Astrocyte (in vitro differentiated cells and primary cell): ENCODE results near the gene DUSP28. TPM values are rescaled to one million over a fixed set of nuclear protein-coding genes. Genes with fewer than 3 reads are reported as not detected.
"Not testable (repeated sequence)": the region's sequence is repeated elsewhere in the genome, so short reads cannot be mapped to it uniquely, and the experiment has no call there.

ENCODE experiments used
- DNase-seq: peaks from one replicate; pipeline ENCODE4 v3.0.0-alpha.2; 2010; ENCODE audit warnings: low read depth
- FAIRE-seq: peaks from 2 replicates; lab custom pipeline; 2011; peaks lifted over from hg19 to GRCh38; lab: Jason Lieb, UNC
- H2AFZ ChIP-seq: 2 replicates; pipeline ENCODE4 v1.6.0; 2012; ENCODE audit warnings: low read depth, low read length, inconsistent platforms
- H3K27ac ChIP-seq: 2 replicates; pipeline ENCODE4 v1.5.1; 2011; ENCODE audit warnings: low read depth, low read length, inconsistent platforms
- H3K27me3 ChIP-seq: 2 replicates; pipeline ENCODE4 v1.6.0; 2011; ENCODE audit warnings: low read length, inconsistent platforms; ENCODE audit not compliant: insufficient read depth
- H3K36me3 ChIP-seq: 2 replicates; pipeline ENCODE4 v1.5.1; 2011; ENCODE audit warnings: low read length, inconsistent platforms; ENCODE audit not compliant: insufficient read depth
- H3K4me1 ChIP-seq: 2 replicates; pipeline ENCODE4 v1.5.1; 2011; ENCODE audit warnings: low read length, inconsistent platforms; ENCODE audit not compliant: insufficient read depth
- H3K4me2 ChIP-seq: 2 replicates; pipeline ENCODE4 v1.6.0; 2012; ENCODE audit warnings: low read length, inconsistent platforms
- H3K4me3 ChIP-seq: 2 replicates; pipeline ENCODE4 v1.5.1; 2011; ENCODE audit warnings: low read depth, mild to moderate bottlenecking, low read length, inconsistent platforms; ENCODE audit not compliant: insufficient read depth
- H3K79me2 ChIP-seq: 2 replicates; pipeline ENCODE4 v1.6.0; 2012; ENCODE audit warnings: mild to moderate bottlenecking, low read length, inconsistent platforms; ENCODE audit not compliant: insufficient read depth
- H3K9ac ChIP-seq: 2 replicates; pipeline ENCODE4 v1.6.0; 2012; ENCODE audit warnings: mild to moderate bottlenecking, low read length, inconsistent platforms
- H3K9me3 ChIP-seq: 2 replicates; pipeline ENCODE4 v1.5.1; 2012; ENCODE audit warnings: low read depth, mild to moderate bottlenecking, low read length, inconsistent platforms; ENCODE audit not compliant: insufficient read depth
- H4K20me1 ChIP-seq: 2 replicates; pipeline ENCODE4 v1.6.0; 2012; ENCODE audit warnings: low read length, inconsistent platforms; ENCODE audit not compliant: insufficient read depth
- H3K27ac Mint-ChIP-seq: one replicate; pipeline ENCODE4 v1.8.0; 2021; ENCODE audit warnings: mild to moderate bottlenecking, mixed read lengths; ENCODE audit not compliant: unreplicated experiment
- H3K27me3 Mint-ChIP-seq: one replicate; pipeline ENCODE4 v1.8.0; 2021; ENCODE audit warnings: low read depth, mixed read lengths; ENCODE audit not compliant: unreplicated experiment
- H3K36me3 Mint-ChIP-seq: one replicate; pipeline ENCODE4 v1.8.0; 2021; ENCODE audit warnings: low read depth, mixed read lengths; ENCODE audit not compliant: unreplicated experiment
- H3K4me1 Mint-ChIP-seq: one replicate; pipeline ENCODE4 v1.8.0; 2021; ENCODE audit warnings: low read depth, mixed read lengths; ENCODE audit not compliant: unreplicated experiment
- H3K4me3 Mint-ChIP-seq: one replicate; pipeline ENCODE4 v1.8.0; 2021; ENCODE audit warnings: mild to moderate bottlenecking, moderate library complexity, mixed read lengths; ENCODE audit not compliant: unreplicated experiment
- H3K9me3 Mint-ChIP-seq: one replicate; pipeline ENCODE4 v1.8.0; 2021; ENCODE audit warnings: mild to moderate bottlenecking, mixed read lengths; ENCODE audit not compliant: unreplicated experiment
- CTCF ChIP-seq: IDR thresholded peaks from 2 replicates; pipeline ENCODE4 v1.5.1; 2011; ENCODE audit warnings: low read depth, mild to moderate bottlenecking, inconsistent platforms, low read length, moderate library complexity; ENCODE audit not compliant: insufficient read depth
- EZH2 ChIP-seq: IDR thresholded peaks from 2 replicates; pipeline ENCODE4 v1.6.1; 2012; ENCODE audit warnings: mild to moderate bottlenecking, low read length, inconsistent platforms; ENCODE audit not compliant: insufficient read depth
- total RNA-seq: library from RNA; stranded (reverse); gene quantifications from 2 replicates; pipeline ENCODE4 v1.2.1, GENCODE V29; 2021

Gene DUSP28
- total RNA-seq, 1 donor from 2014 or later: 4.1 TPM

- H2AFZ ChIP-seq: no peak overlapping the region
- no peak overlapping the region for H3K4me3 ChIP-seq
- H4K20me1 ChIP-seq: no peaks in the 10 kb centered on the region
- FAIRE-seq (no peak), DNase-seq (no peak)
- H3K36me3 Mint-ChIP-seq: peaks cover 20% of the 10 kb centered on the region
- H3K9ac ChIP-seq: no peak overlapping the region
- no peaks in the 10 kb centered on the region for H3K27me3 ChIP-seq
- no peaks in the 10 kb centered on the region for H3K4me1 ChIP-seq
- H3K27me3 Mint-ChIP-seq: no peaks in the 10 kb centered on the region
- H3K9me3 ChIP-seq: no peaks in the 10 kb centered on the region
- H3K4me3 Mint-ChIP-seq: no peak overlapping the region
- peaks cover 16% of the 10 kb centered on the region for H3K9me3 Mint-ChIP-seq
- no peak overlapping the region for H3K4me2 ChIP-seq
- H3K36me3 ChIP-seq: no peaks in the 10 kb centered on the region
- TF ChIP-seq CTCF (no peak), EZH2 (no peak)
- no peak overlapping the region for H3K27ac Mint-ChIP-seq
- H3K79me2 ChIP-seq: no peaks in the 10 kb centered on the region
- no peak overlapping the region for H3K27ac ChIP-seq
- H3K4me1 Mint-ChIP-seq: no peaks in the 10 kb centered on the region
Measured at GRCh38 chr2:240538031-240538780, 22.0 kb upstream of the DUSP28 start.

DNA sequence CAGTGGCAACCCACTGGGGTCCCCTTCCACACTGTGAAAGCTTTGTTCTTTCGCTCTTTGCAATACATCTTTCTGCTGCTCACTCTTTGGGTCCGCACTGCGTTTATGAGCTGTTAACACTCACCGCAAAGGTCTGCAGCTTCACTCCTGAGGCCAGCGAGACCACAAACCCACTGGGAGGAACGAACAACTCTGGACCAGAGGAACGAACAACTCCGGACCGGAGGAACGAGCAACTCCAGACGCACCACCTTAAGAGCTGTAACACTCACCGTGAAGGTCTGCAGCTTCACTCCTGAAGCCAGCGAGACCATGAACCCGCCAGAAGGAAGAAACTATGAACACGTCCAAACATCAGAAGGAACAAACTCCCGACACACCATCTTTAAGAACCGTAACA lies 21.1 kb upstream of the DUSP28 start:
- H3K4me2 ChIP-seq, H3K9ac ChIP-seq, H3K27me3 Mint-ChIP-seq, H3K4me3 ChIP-seq, H3K79me2 ChIP-seq, FAIRE-seq, H3K9me3 ChIP-seq, H3K27me3 ChIP-seq, H3K27ac ChIP-seq, H4K20me1 ChIP-seq, H3K4me1 Mint-ChIP-seq, H3K4me1 ChIP-seq, H2AFZ ChIP-seq, H3K4me3 Mint-ChIP-seq, H3K36me3 ChIP-seq, DNase-seq, H3K27ac Mint-ChIP-seq: not testable (repeated sequence)
- Mint-ChIP-seq H3K36me3 (peaks cover 20% of the 10 kb centered on the region), H3K9me3 (peaks cover 12% of the 10 kb centered on the region)

DNA sequence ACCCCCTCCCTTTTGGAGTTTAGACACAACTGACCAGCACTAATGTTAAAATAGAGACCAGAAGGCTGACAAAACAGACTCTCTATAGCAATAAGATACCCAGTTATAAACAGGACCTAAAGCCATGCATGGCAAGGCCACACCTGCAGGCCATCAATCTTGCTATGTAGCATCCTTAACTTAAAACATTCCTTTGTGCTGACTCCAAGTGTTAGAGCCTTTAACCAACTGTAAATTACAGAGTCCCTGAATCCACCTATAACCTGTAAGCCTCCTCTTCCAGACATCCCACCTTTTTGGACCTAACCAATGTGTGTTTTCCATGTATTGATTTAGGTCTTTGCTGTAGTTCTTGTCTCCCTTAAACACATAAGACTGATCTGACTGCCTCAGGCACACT lies 20.3 kb upstream of the DUSP28 start:
- no peaks in the 10 kb centered on the region for H3K4me1 ChIP-seq
- H4K20me1 ChIP-seq: no peaks in the 10 kb centered on the region
- H3K27me3 ChIP-seq: no peaks in the 10 kb centered on the region
- H3K79me2 ChIP-seq: no peaks in the 10 kb centered on the region
- no peaks in the 10 kb centered on the region for H3K9me3 ChIP-seq
- no peak overlapping the region for H3K4me3 ChIP-seq
- TF ChIP-seq EZH2 (no peak), CTCF (no peak)
- no peaks in the 10 kb centered on the region for H3K36me3 ChIP-seq
- H3K4me2 ChIP-seq: no peak overlapping the region
- DNase-seq: no peak
- H3K27ac ChIP-seq: no peak overlapping the region
- no peak overlapping the region for H3K9ac ChIP-seq
- FAIRE-seq: no peak
- H3K9me3 Mint-ChIP-seq: peaks cover 9% of the 10 kb centered on the region
- H2AFZ ChIP-seq: no peak overlapping the region
- H3K4me3 Mint-ChIP-seq: no peak overlapping the region
- H3K4me1 Mint-ChIP-seq: no peaks in the 10 kb centered on the region
- H3K27ac Mint-ChIP-seq: no peak overlapping the region
- H3K27me3 Mint-ChIP-seq: no peaks in the 10 kb centered on the region
- peaks cover 21% of the 10 kb centered on the region for H3K36me3 Mint-ChIP-seq
